Measurements from ENCODE around the gene EPB41L5. TPM values are rescaled to one million over a fixed set of nuclear protein-coding genes. Genes with fewer than 3 reads are reported as not detected.

Gene EPB41L5
- total and polyA plus RNA-seq, 9 of the 15 experiments (the other 6 are each of a cell fraction or from before 2014, with no cell fraction given) = 2.3 to 14.1 (median 8.2) TPM

GRCh38 chr2:120133572-120134244, 120.8 kb downstream of the EPB41L5 start (continued):
- TF ChIP-seq NELFE (IDR thresholded peaks at IDR 0.05; ENCODE audit: insufficient read depth, insufficient read length) (no peak), ZNF584 (CRISPR knock-in tag; IDR thresholded peaks at IDR 0.05; ENCODE audit: low read depth) (no peak), RNF219 (CRISPR knock-in tag; IDR thresholded peaks at IDR 0.05) (no peak), ZNF184 (CRISPR knock-in tag; IDR thresholded peaks at IDR 0.05) (no peak), ZZZ3 (IDR thresholded peaks at IDR 0.05) (no peak), BCLAF1 (IDR thresholded peaks at IDR 0.05; ENCODE audit: borderline replicate concordance in 1 of 2, control insufficient read depth in 1 of 2, low read depth in 2 of 2, low read length in 1 of 2) (no peak), PRDM10 (IDR thresholded peaks at IDR 0.05; ENCODE audit: partially characterized antibody) (no peak), ZNF764 (CRISPR knock-in tag; IDR thresholded peaks at IDR 0.05; ENCODE audit: low read depth) (no peak), THAP12 (CRISPR knock-in tag; IDR thresholded peaks at IDR 0.05) (no peak), MLX (CRISPR knock-in tag; conservative IDR thresholded peaks at IDR 0.05) (no peak)
